Upper lobe of right lung (tissue), 1 donor: ENCODE results near the gene DSC3. TPM values are rescaled to one million over a fixed set of nuclear protein-coding genes. Genes with fewer than 3 reads are reported as not detected.

Experiments
- ATAC-seq: fragments of 200-7000 bp; cut with Tn5 transposase; one replicate; pipeline ENCODE4 v1.9.1; 2020; ENCODE audit warnings: mild to moderate bottlenecking, moderate library complexity
- DNase-seq: peaks from one replicate; pipeline ENCODE4 v3.0.0-alpha.2; 2020
- H3K27ac ChIP-seq: fragments of 200-600 bp; one replicate; pipeline ENCODE4 v1.8.0; 2022
- H3K27me3 ChIP-seq: fragments of 200-600 bp; one replicate; pipeline ENCODE4 v1.8.0; 2022; ENCODE audit warnings: mild to moderate bottlenecking
- H3K36me3 ChIP-seq: fragments of 200-600 bp; one replicate; pipeline ENCODE4 v1.8.0; 2022
- H3K4me1 ChIP-seq: fragments of 200-600 bp; one replicate; pipeline ENCODE4 v1.8.0; 2022
- H3K4me3 ChIP-seq: fragments of 200-600 bp; one replicate; pipeline ENCODE4 v1.8.0; 2022; ENCODE audit warnings: mild to moderate bottlenecking
- H3K9me3 ChIP-seq: fragments of 200-600 bp; one replicate; pipeline ENCODE4 v1.8.0; 2022
- CTCF ChIP-seq: fragments of 200-600 bp; IDR thresholded peaks from one replicate; pipeline ENCODE4 v1.8.0; 2022; ENCODE audit warnings: antibody characterized with exemption
- intact Hi-C: fragments of 100-400 bp; cut with DNase I; formaldehyde crosslinking; loops from one replicate; pipeline ENCODE4 v1.11.0; 2022
- total RNA-seq: library from RNA; stranded (reverse); fragmentation: NEBNext Ultra II Directional; extraction: Animal tissue kit (Norgen Biotek cat#: 25700); gene quantifications from one replicate; pipeline ENCODE4 v1.2.1, GENCODE V29; 2021
- donor health status: DM: no; HTN: yes; CAD: no; lungs with severe emphysema.

Gene DSC3
- total RNA-seq, 1 donor from 2014 or later: 1.6 TPM

GRCh38 chr18:31058897-31059296, 16.4 kb upstream of the DSC3 start:
- H3K27ac ChIP-seq: no peak overlapping the region
- no peak for TF ChIP-seq CTCF
- no peaks in the 10 kb centered on the region for H3K9me3 ChIP-seq
- no peaks in the 10 kb centered on the region for H3K4me1 ChIP-seq
- H3K27me3 ChIP-seq: no peaks in the 10 kb centered on the region
- no peak for ATAC-seq
- no peak for DNase-seq
- H3K36me3 ChIP-seq: no peaks in the 10 kb centered on the region
- intact Hi-C loops: no loop called here
- H3K4me3 ChIP-seq: no peak overlapping the region

GRCh38 chr18:31057917-31058316, 15.4 kb upstream of the DSC3 start:
- H3K9me3 ChIP-seq: no peaks in the 10 kb centered on the region
- no peak overlapping the region for H3K4me3 ChIP-seq
- DNase-seq (no peak), ATAC-seq (no peak)
- no peak overlapping the region for H3K27ac ChIP-seq
- no peaks in the 10 kb centered on the region for H3K36me3 ChIP-seq
- no peaks in the 10 kb centered on the region for H3K27me3 ChIP-seq
- no peak for TF ChIP-seq CTCF
- no peaks in the 10 kb centered on the region for H3K4me1 ChIP-seq
- intact Hi-C loops: no loop called here

DNA sequence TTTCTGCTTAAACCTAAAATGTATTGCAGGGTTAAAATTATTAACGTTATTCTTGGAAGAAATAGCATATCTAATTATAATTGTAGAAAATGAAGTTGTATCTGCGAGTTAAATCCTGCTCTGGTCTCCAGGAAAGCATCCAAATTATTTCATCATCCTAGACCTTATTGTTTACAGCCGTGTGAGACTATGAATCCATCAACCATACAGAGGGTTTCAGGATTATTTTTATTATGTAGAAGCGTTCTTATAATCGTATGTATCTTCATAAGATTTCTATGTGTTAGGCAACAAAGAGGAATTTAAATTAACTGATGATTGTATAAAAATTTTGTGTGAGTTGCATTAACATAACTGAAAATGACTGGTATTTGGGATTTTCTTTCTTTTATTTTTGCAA, 14.5 kb upstream of the DSC3 start:
- Histone ChIP-seq H3K4me1 (no peaks in the 10 kb centered on the region), H3K9me3 (no peaks in the 10 kb centered on the region), H3K4me3 (no peak overlapping the region), H3K36me3 (no peaks in the 10 kb centered on the region), H3K27me3 (no peaks in the 10 kb centered on the region), H3K27ac (no peak overlapping the region)
- DNase-seq (no peak), ATAC-seq (no peak)
- no peak for TF ChIP-seq CTCF
- intact Hi-C loops: no loop called here

DNA sequence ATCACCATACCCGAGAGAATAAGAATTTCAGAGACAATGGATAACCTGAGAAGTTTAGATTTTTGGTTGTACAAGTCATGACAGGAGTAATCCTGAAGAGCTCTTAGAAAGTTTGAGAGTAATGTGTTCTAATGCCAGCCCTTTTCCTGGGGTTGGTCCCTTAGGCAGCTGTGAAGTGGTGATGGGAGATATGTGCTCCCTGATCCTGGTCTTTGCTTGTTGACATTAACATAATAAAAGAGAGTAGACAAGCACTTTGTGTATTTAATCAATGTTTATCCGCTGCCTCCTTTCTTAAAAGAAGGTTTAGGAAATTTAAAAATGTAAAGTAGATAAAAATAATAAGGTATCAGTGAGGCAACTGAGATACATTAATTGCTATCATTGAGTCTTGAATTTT, 13.8 kb upstream of the DSC3 start:
- no peaks in the 10 kb centered on the region for H3K4me1 ChIP-seq
- H3K4me3 ChIP-seq: no peak overlapping the region
- no peak overlapping the region for H3K27ac ChIP-seq
- no peaks in the 10 kb centered on the region for H3K27me3 ChIP-seq
- DNase-seq (no peak), ATAC-seq (no peak)
- intact Hi-C loops: no loop called here
- TF ChIP-seq CTCF: no peak
- no peaks in the 10 kb centered on the region for H3K9me3 ChIP-seq
- H3K36me3 ChIP-seq: no peaks in the 10 kb centered on the region

- no peaks in the 10 kb centered on the region for H3K36me3 ChIP-seq
- TF ChIP-seq CTCF: no peak
- intact Hi-C loops: no loop called here
- ATAC-seq (no peak), DNase-seq (no peak)
- H3K27ac ChIP-seq: no peak overlapping the region
- H3K27me3 ChIP-seq: no peaks in the 10 kb centered on the region
- H3K4me3 ChIP-seq: no peak overlapping the region
- H3K4me1 ChIP-seq: no peaks in the 10 kb centered on the region
- no peaks in the 10 kb centered on the region for H3K9me3 ChIP-seq
Measured at GRCh38 chr18:31050635-31051034, 8.1 kb upstream of the DSC3 start.

DNA sequence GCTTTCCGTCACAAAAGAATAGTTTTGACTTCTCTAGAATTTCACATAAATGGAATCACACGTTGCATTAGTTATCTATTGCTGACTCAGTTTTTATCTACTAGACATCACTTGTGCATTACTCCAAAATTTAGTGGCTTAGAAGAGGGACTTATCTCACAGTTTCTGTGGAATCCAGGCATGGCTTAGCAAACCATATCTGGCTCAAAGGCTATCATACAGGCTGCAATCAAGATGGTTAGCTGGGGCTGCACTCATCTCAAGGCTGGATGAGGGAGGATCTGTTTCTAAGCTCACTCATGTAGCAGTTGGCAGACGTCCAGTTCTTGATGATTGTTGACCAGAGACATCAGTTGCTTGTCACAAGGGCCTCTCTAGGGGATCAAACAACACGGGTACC, 6.6 kb upstream of the DSC3 start:
- intact Hi-C loops: no loop called here
- no peak overlapping the region for H3K4me3 ChIP-seq
- peaks cover 2% of the 10 kb centered on the region for H3K27me3 ChIP-seq
- H3K4me1 ChIP-seq: no peaks in the 10 kb centered on the region
- ATAC-seq (no peak), DNase-seq (no peak)
- H3K36me3 ChIP-seq: no peaks in the 10 kb centered on the region
- H3K27ac ChIP-seq: no peak overlapping the region
- no peaks in the 10 kb centered on the region for H3K9me3 ChIP-seq
- no peak for TF ChIP-seq CTCF
